Neural progenitor cell (in vitro differentiated cells): ENCODE data around the gene TXNDC5. TPM values are rescaled to one million over a fixed set of nuclear protein-coding genes. Genes with fewer than 3 reads are reported as not detected.

ENCODE experiments used
- DNase-seq: peaks from one replicate; pipeline ENCODE4 v3.0.0-alpha.2; 2016; ENCODE audit warnings: low spot score
- H2AFZ ChIP-seq: fragments of 200-600 bp; sonication (generic); replicated peaks from 2 replicates; pipeline ENCODE4 v1.6.1; 2016; ENCODE audit warnings: antibody characterized with exemption
- H3F3A ChIP-seq: fragments of 200-600 bp; sonication (generic); 2 replicates; pipeline ENCODE4 v1.6.1; 2016; ENCODE audit warnings: antibody characterized with exemption, low read depth
- H3K27ac ChIP-seq: fragments of 200-600 bp; sonication (generic); 2 replicates; pipeline ENCODE4 v1.5.1; 2016; ENCODE audit warnings: mild to moderate bottlenecking
- H3K27me3 ChIP-seq: fragments of 200-600 bp; sonication (generic); 2 replicates; pipeline ENCODE4 v1.6.1; 2016; ENCODE audit warnings: mild to moderate bottlenecking, moderate library complexity
- H3K36me3 ChIP-seq: fragments of 200-600 bp; sonication (generic); 2 replicates; pipeline ENCODE4 v1.5.1; 2016
- H3K4me1 ChIP-seq: fragments of 200-600 bp; sonication (generic); 2 replicates; pipeline ENCODE4 v1.6.1; 2016; ENCODE audit warnings: mixed run types
- H3K4me2 ChIP-seq: fragments of 200-600 bp; sonication (generic); 2 replicates; pipeline ENCODE4 v1.6.1; 2016
- H3K4me3 ChIP-seq: fragments of 200-600 bp; sonication (generic); 2 replicates; pipeline ENCODE4 v1.5.1; 2016
- H3K79me2 ChIP-seq: fragments of 200-600 bp; sonication (generic); 2 replicates; pipeline ENCODE4 v1.6.1; 2016; ENCODE audit warnings: low read depth
- H3K9ac ChIP-seq: fragments of 200-600 bp; sonication (generic); 2 replicates; pipeline ENCODE4 v1.6.1; 2016
- H3K9me3 ChIP-seq: fragments of 200-600 bp; sonication (generic); 2 replicates; pipeline ENCODE4 v1.5.1; 2016; ENCODE audit warnings: low read depth
- H4K20me1 ChIP-seq: fragments of 200-600 bp; sonication (generic); 2 replicates; pipeline ENCODE4 v1.6.1; 2016; ENCODE audit warnings: low read depth
- H3K27ac Mint-ChIP-seq: 3 replicates; pipeline ENCODE4 v1.8.0; 2021; ENCODE audit warnings: mixed read lengths
- H3K27me3 Mint-ChIP-seq: 2 replicates; pipeline ENCODE4 v1.8.0; 2022; ENCODE audit warnings: low read depth, mild to moderate bottlenecking, inconsistent platforms, moderate library complexity, mixed read lengths; ENCODE audit not compliant: insufficient read depth
- H3K36me3 Mint-ChIP-seq: 3 replicates; pipeline ENCODE4 v1.8.0; 2021; ENCODE audit warnings: mixed read lengths
- H3K4me1 Mint-ChIP-seq: 3 replicates; pipeline ENCODE4 v1.8.0; 2021; ENCODE audit warnings: mixed read lengths
- H3K4me3 Mint-ChIP-seq: 3 replicates; pipeline ENCODE4 v1.8.0; 2021; ENCODE audit warnings: mild to moderate bottlenecking, moderate library complexity, mixed read lengths
- H3K9me3 Mint-ChIP-seq: 3 replicates; pipeline ENCODE4 v1.8.0; 2020; ENCODE audit warnings: mixed read lengths
- EZH2 ChIP-seq: fragments of 200-600 bp; sonication (generic); IDR thresholded peaks from 2 replicates; pipeline ENCODE4 v1.6.1; 2017; ENCODE audit warnings: antibody characterized with exemption, mild to moderate bottlenecking, moderate library complexity
- EZH2phosphoT487 ChIP-seq: fragments of 200-600 bp; sonication (generic); IDR thresholded peaks from 2 replicates; pipeline ENCODE4 v1.6.1; 2017; ENCODE audit warnings: antibody characterized with exemption
- total RNA-seq: library from RNA; depleted of rRNA; stranded (reverse); fragments of >200 nt; gene quantifications from 2 replicates; pipeline ENCODE4 v1.2.3, GENCODE V29; 2015; ENCODE audit warnings: low replicate concordance
- TF ChIP-seq, protein P1 (sequence below): fragments of 200-600 bp; sonication (generic); IDR thresholded peaks from 2 replicates; pipeline ENCODE4 v1.5.1; 2017; ENCODE audit warnings: antibody characterized with exemption, mild to moderate bottlenecking

The TXNDC5 gene
- total RNA-seq, 1 donor from 2014 or later, result 155 TPM

DNA sequence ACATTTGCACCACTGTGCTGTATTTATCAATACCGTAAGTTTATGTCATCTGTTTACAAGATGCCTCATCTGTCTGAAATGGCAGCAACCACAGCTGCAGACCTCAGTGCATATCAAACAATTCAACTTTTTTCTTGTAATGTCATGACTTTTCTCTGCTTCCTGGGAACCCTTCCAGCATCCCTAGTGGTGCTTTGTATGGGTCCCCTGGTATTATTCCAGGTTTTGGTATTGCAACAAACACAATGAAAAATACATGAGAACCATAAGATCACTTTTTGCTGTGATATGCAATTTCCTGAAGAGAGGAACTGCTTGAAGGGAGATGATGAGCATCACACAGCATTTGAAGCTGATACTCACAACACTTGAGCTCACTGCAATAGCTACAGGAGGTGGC lies 12.0 kb upstream of the TXNDC5 start:
- Histone ChIP-seq H3K4me3 (no peak overlapping the region), H3K4me2 (no peak overlapping the region), H3K36me3 (no peaks in the 10 kb centered on the region), H4K20me1 (no peaks in the 10 kb centered on the region), H2AFZ (no peak overlapping the region), H3K27ac (no peak overlapping the region), H3K79me2 (no peaks in the 10 kb centered on the region), H3F3A (no peaks in the 10 kb centered on the region), H3K9me3 (no peaks in the 10 kb centered on the region), H3K27me3 (no peaks in the 10 kb centered on the region), H3K4me1 (peaks cover 2% of the 10 kb centered on the region), H3K9ac (no peak overlapping the region)
- no peak overlapping the region for H3K27ac Mint-ChIP-seq
- H3K4me3 Mint-ChIP-seq, result no peak overlapping the region
- H3K9me3 Mint-ChIP-seq, result peaks cover 9% of the 10 kb centered on the region
- DNase-seq, result no peak
- no peaks in the 10 kb centered on the region for H3K4me1 Mint-ChIP-seq
- no peaks in the 10 kb centered on the region for H3K27me3 Mint-ChIP-seq
- TF ChIP-seq EZH2phosphoT487, result no peak
- TF ChIP-seq, protein P1, sequence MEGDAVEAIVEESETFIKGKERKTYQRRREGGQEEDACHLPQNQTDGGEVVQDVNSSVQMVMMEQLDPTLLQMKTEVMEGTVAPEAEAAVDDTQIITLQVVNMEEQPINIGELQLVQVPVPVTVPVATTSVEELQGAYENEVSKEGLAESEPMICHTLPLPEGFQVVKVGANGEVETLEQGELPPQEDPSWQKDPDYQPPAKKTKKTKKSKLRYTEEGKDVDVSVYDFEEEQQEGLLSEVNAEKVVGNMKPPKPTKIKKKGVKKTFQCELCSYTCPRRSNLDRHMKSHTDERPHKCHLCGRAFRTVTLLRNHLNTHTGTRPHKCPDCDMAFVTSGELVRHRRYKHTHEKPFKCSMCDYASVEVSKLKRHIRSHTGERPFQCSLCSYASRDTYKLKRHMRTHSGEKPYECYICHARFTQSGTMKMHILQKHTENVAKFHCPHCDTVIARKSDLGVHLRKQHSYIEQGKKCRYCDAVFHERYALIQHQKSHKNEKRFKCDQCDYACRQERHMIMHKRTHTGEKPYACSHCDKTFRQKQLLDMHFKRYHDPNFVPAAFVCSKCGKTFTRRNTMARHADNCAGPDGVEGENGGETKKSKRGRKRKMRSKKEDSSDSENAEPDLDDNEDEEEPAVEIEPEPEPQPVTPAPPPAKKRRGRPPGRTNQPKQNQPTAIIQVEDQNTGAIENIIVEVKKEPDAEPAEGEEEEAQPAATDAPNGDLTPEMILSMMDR, result no peak
- no peak for TF ChIP-seq EZH2
- no peaks in the 10 kb centered on the region for H3K36me3 Mint-ChIP-seq

DNA sequence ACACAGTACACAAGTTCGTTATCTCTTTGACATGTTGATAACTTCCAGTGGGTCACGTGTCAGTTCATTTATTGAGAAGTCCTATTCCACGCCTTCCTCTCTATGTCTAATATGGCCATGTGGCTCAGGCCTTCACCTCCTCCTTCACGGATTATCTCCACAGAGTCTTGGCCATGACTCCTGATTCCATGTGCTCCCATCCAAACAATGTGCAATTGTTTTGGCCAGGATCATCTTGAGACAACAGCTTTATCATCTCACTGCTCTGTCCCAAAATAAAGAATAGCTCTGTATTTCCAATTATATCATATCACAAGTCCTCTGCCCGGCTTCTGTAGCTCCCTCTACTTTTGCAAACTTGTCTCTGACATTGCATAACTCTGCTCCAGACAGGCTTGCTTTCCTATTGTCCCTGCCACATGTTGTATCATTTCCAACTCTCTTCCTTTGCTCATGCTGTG lies 11.1 kb upstream of the TXNDC5 start:
- no peak overlapping the region for H3K9ac ChIP-seq
- DNase-seq, result no peak
- H3K9me3 Mint-ChIP-seq, result peaks cover 9% of the 10 kb centered on the region
- H3K36me3 Mint-ChIP-seq, result no peaks in the 10 kb centered on the region
- H3K27ac Mint-ChIP-seq, result no peak overlapping the region
- H3F3A ChIP-seq, result no peaks in the 10 kb centered on the region
- H3K27me3 Mint-ChIP-seq, result no peaks in the 10 kb centered on the region
- no peak overlapping the region for H3K27ac ChIP-seq
- H3K4me3 ChIP-seq, result no peak overlapping the region
- H3K27me3 ChIP-seq, result no peaks in the 10 kb centered on the region
- no peaks in the 10 kb centered on the region for H3K36me3 ChIP-seq
- no peak for TF ChIP-seq EZH2phosphoT487
- TF ChIP-seq, protein P1, result no peak
- TF ChIP-seq EZH2, result no peak
- no peak overlapping the region for H3K4me2 ChIP-seq
- no peaks in the 10 kb centered on the region for H3K79me2 ChIP-seq
- H4K20me1 ChIP-seq, result no peaks in the 10 kb centered on the region
- peaks cover 11% of the 10 kb centered on the region for H3K4me1 ChIP-seq
- no peak overlapping the region for H3K4me3 Mint-ChIP-seq
- no peaks in the 10 kb centered on the region for H3K4me1 Mint-ChIP-seq
- no peak overlapping the region for H2AFZ ChIP-seq
- no peaks in the 10 kb centered on the region for H3K9me3 ChIP-seq

DNA sequence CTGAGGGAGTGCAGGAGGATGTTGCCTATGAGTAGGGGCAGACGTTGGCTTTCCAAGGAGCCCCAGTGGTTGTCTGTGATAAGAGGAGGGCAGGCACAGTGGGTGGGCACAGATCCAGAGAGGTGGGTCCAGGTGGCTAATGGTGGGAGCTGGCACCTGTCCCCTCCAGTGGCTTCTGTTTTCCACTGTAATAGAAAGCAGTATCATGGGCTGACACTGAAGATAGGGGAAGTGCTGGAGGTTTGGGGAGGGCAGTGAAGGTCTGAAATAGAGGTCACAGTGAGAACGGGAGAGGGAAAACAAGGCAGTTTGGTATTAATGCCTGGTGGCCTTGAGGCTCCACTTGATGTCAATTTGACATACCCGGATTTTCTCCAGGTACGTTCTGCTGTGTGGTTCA lies 10.5 kb upstream of the TXNDC5 start:
- DNase-seq, result no peak
- Histone ChIP-seq H3K79me2 (no peaks in the 10 kb centered on the region), H3K4me3 (no peak overlapping the region), H3K36me3 (no peaks in the 10 kb centered on the region), H3K9ac (no peak overlapping the region), H3K27ac (no peak overlapping the region), H3K4me2 (no peak overlapping the region), H3F3A (no peaks in the 10 kb centered on the region), H3K27me3 (no peaks in the 10 kb centered on the region), H2AFZ (no peak overlapping the region), H4K20me1 (no peaks in the 10 kb centered on the region), H3K9me3 (no peaks in the 10 kb centered on the region), H3K4me1 (peaks cover 12% of the 10 kb centered on the region)
- H3K36me3 Mint-ChIP-seq, result no peaks in the 10 kb centered on the region
- no peaks in the 10 kb centered on the region for H3K27me3 Mint-ChIP-seq
- H3K27ac Mint-ChIP-seq, result no peak overlapping the region
- no peak overlapping the region for H3K4me3 Mint-ChIP-seq
- H3K9me3 Mint-ChIP-seq, result peaks cover 9% of the 10 kb centered on the region
- H3K4me1 Mint-ChIP-seq, result no peaks in the 10 kb centered on the region
- no peak for TF ChIP-seq EZH2
- TF ChIP-seq, protein P1, result no peak
- no peak for TF ChIP-seq EZH2phosphoT487
